PC-3 (cell line): ENCODE results near the gene ICAM2. TPM values are rescaled to one million over a fixed set of nuclear protein-coding genes. Genes with fewer than 3 reads are reported as not detected.

Source experiments
- ATAC-seq: fragments of 200-7000 bp; cut with Tn5 transposase; 2 replicates; pipeline ENCODE4 v1.9.1; 2020; ENCODE audit warnings: mild to moderate bottlenecking, moderate library complexity
- BruUV-seq: library from RNA; stranded (reverse); fragments of 400-500 nt; replicated peaks from 2 replicates; lab custom pipeline; 2021; lab: Mats Ljungman, UMichigan
- CTCF ChIA-PET: fragments of 300-600 bp; sonication (Branson Sonifier 250); formaldehyde crosslinking; loops from one replicate; lab custom pipeline; 2022; ENCODE audit warnings: antibody characterized with exemption; lab: Charles Lee
- POLR2A ChIA-PET: fragments of 300-600 bp; sonication (Branson Sonifier 250); formaldehyde crosslinking; loops from one replicate; lab custom pipeline; 2022; ENCODE audit warnings: antibody characterized with exemption; ENCODE audit not compliant: unreplicated experiment; lab: Charles Lee
- DNase-seq: peaks from one replicate; pipeline ENCODE4 v3.0.0-alpha.2; 2015
- H2AFZ ChIP-seq: fragments of 300-600 bp; sonication (generic); 2 replicates; pipeline ENCODE4 v1.6.0; 2016; ENCODE audit warnings: antibody characterized with exemption, low read length
- H3F3A ChIP-seq: fragments of 300-600 bp; sonication (generic); one replicate; pipeline ENCODE4 v1.6.0; 2017; ENCODE audit warnings: antibody characterized with exemption, low read length, control low read depth, mild to moderate bottlenecking; ENCODE audit not compliant: unreplicated experiment
- H3K27ac ChIP-seq: fragments of 300-600 bp; sonication (generic); 2 replicates; pipeline ENCODE4 v1.5.1; 2016; ENCODE audit warnings: mild to moderate bottlenecking, low read length
- H3K27me3 ChIP-seq: fragments of 300-600 bp; sonication (generic); 2 replicates; pipeline ENCODE4 v1.6.1; 2016; ENCODE audit warnings: low read length, mixed read lengths
- H3K36me3 ChIP-seq: fragments of 300-600 bp; sonication (generic); 2 replicates; pipeline ENCODE4 v1.6.1; 2016; ENCODE audit warnings: low read depth, mixed run types, low read length, mixed read lengths
- H3K4me1 ChIP-seq: fragments of 300-600 bp; sonication (generic); 2 replicates; pipeline ENCODE4 v1.5.1; 2016; ENCODE audit warnings: low read length; ENCODE audit not compliant: insufficient read depth
- H3K4me2 ChIP-seq: fragments of 300-600 bp; sonication (generic); 2 replicates; pipeline ENCODE4 v1.6.0; 2016; ENCODE audit warnings: low read length
- H3K4me3 ChIP-seq: fragments of 300-600 bp; sonication (generic); 2 replicates; pipeline ENCODE4 v1.5.1; 2016; ENCODE audit warnings: mild to moderate bottlenecking, low read length, mixed read lengths
- H3K79me2 ChIP-seq: fragments of 300-600 bp; sonication (generic); 2 replicates; pipeline ENCODE4 v1.6.1; 2017; ENCODE audit warnings: low read length, mixed read lengths
- H3K9ac ChIP-seq: fragments of 300-600 bp; sonication (generic); 2 replicates; pipeline ENCODE4 v1.6.0; 2016; ENCODE audit warnings: mild to moderate bottlenecking, low read length
- H3K9me2 ChIP-seq: fragments of 300-600 bp; sonication (generic); replicated peaks from 2 replicates; pipeline ENCODE4 v1.6.1; 2016; ENCODE audit warnings: mixed run types, low read length, mixed read lengths
- H3K9me3 ChIP-seq: fragments of 300-600 bp; sonication (generic); 2 replicates; pipeline ENCODE4 v1.6.1; 2016; ENCODE audit warnings: low read length, mixed read lengths
- H4K20me1 ChIP-seq: fragments of 300-600 bp; sonication (generic); 2 replicates; pipeline ENCODE4 v1.6.1; 2016; ENCODE audit warnings: low read length, mixed read lengths
- CTCF ChIP-seq: fragments of 300-600 bp; sonication (generic); conservative IDR thresholded peaks from 2 replicates; pipeline ENCODE4 v1.5.1; 2017; ENCODE audit warnings: antibody characterized with exemption, low read depth, mild to moderate bottlenecking, low read length
- EZH2 ChIP-seq: fragments of 300-600 bp; sonication (generic); IDR thresholded peaks from one replicate; pipeline ENCODE4 v1.6.1; 2017; ENCODE audit warnings: antibody characterized with exemption, mild to moderate bottlenecking, low read length; ENCODE audit not compliant: unreplicated experiment
- EZH2phosphoT487 ChIP-seq: fragments of 300-600 bp; sonication (generic); IDR thresholded peaks from 2 replicates; pipeline ENCODE4 v1.6.1; 2018; ENCODE audit warnings: mild to moderate bottlenecking, antibody characterized with exemption, low read length, borderline replicate concordance
- intact Hi-C: fragments of 100-400 bp; cut with micrococcal nuclease; formaldehyde crosslinking; loops from 2 replicates; pipeline ENCODE4 v1.9.0; 2023
- total RNA-seq: library from RNA; depleted of rRNA; stranded (reverse); fragments of >200 nt; gene quantifications from 2 replicates; pipeline ENCODE4 v1.2.3, GENCODE V29; 2014

ICAM2 gene
- total RNA-seq, 1 experiment from 2014 or later: not detected

DNA sequence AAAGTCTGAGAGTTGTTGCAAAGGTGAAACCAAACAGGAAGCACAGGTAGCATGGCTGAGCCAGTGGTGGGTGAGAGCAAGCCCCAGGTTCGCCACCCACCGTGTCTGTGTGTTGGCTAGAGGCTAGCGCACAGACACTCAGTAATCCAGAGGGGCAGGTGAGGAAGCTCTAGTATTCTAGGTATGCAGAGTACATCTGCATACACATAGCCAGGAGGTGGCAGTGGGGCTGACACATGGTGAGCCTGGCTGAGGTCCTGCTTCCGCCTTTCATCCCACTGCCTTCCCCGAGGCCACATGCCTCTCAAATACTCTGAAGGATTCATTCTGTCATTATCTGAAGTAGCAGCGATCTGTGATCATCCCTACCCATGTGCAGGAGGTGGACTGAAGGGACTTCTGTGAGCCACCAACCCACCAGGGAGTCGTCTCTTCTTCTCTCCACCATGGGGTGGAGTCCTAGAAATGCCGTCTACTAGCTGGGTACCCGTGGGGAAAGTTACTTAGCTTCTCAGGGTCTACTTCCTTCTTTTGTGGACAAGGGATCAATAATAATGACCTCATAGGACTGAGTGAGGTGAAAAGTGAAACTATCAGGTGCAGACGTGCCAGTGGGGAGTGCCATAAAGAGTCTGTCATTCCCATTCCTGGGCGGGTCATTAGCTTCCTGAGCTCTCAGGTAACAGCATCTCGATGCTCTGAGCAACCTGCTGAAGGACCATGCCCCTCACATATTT, 36.0 kb upstream of the ICAM2 start:
- Histone ChIP-seq H3K36me3 (peaks cover 5% of the 10 kb centered on the region; the same call in 1 of the 2 replicates), H3F3A (no peaks in the 10 kb centered on the region), H3K9me2 (no peaks in the 10 kb centered on the region), H4K20me1 (no peaks in the 10 kb centered on the region), H3K4me1 (peaks cover 40% of the 10 kb centered on the region), H2AFZ (no peak overlapping the region), H3K9ac (no peak overlapping the region), H3K27me3 (no peaks in the 10 kb centered on the region), H3K4me2 (no peak overlapping the region), H3K27ac (no peak overlapping the region; the same call in 1 of the 2 replicates), H3K9me3 (no peaks in the 10 kb centered on the region), H3K4me3 (no peak overlapping the region), H3K79me2 (no peaks in the 10 kb centered on the region)
- DNase-seq (peak; percentile 49), ATAC-seq (peak; percentile 9; the same call in 1 of the 2 replicates)
- BruUV-seq: no TSS peak
- 0 out of 2 replicates have a peak, but pooled peaks have one; percentile 23 for TF ChIP-seq CTCF
- no peak for TF ChIP-seq EZH2phosphoT487
- TF ChIP-seq EZH2: no peak
- intact Hi-C loops: no loop called here
- ChIA-PET CTCF (interaction anchor here (1.5 kb wide), 2 partner anchors 27 to 77 kb away, joined by 4 to 15 read pairs; no protein-coding TSS in a partner anchor), POLR2A (no interaction called here)

- Histone ChIP-seq H3K79me2 (no peaks in the 10 kb centered on the region), H3K36me3 (peaks cover 4% of the 10 kb centered on the region; the same call in 1 of the 2 replicates), H3K4me1 (peaks cover 31% of the 10 kb centered on the region), H4K20me1 (no peaks in the 10 kb centered on the region), H3K9me2 (no peaks in the 10 kb centered on the region), H3K4me3 (no peak overlapping the region), H3K9me3 (no peaks in the 10 kb centered on the region), H3F3A (no peaks in the 10 kb centered on the region), H3K9ac (no peak overlapping the region), H3K27me3 (no peaks in the 10 kb centered on the region), H2AFZ (no peak overlapping the region), H3K4me2 (no peak overlapping the region), H3K27ac (no peak overlapping the region)
- DNase-seq (no peak), ATAC-seq (no peak)
- ChIA-PET POLR2A (no interaction called here), CTCF (interaction anchor here (1.5 kb wide), 2 partner anchors 26 to 78 kb away, joined by 4 to 15 read pairs; no protein-coding TSS in a partner anchor)
- no TSS peak for BruUV-seq
- no peak for TF ChIP-seq CTCF
- no peak for TF ChIP-seq EZH2
- no peak for TF ChIP-seq EZH2phosphoT487
- intact Hi-C loops: no loop called here
These were observed 35.0 kb upstream of the ICAM2 start for GRCh38 chr17:64055183-64056142.
